Uterus (tissue), 2 donors: ENCODE measurements around the gene S100Z.

Experiments
- CTCF ChIP-seq, 4 experiments: fragments of 200-600 bp in 2 of 4; fragments of 450-650 bp in 2 of 4; sonication (generic) in 2 of 4; IDR thresholded peaks; one replicate each; pipeline ENCODE4 v1.5.1; 2016 to 2019; ENCODE audit warnings: antibody characterized with exemption in 4 of 4, mild to moderate bottlenecking in 2 of 4, moderate library complexity in 1 of 4
- POLR2A ChIP-seq, 2 donors: fragments of 450-650 bp; IDR thresholded peaks; one replicate each; pipeline ENCODE4 v1.6.1; 2016; ENCODE audit warnings: antibody characterized with exemption in 2 of 2, mild to moderate bottlenecking in 1 of 2, moderate library complexity in 1 of 2

GRCh38 chr5:76874088-76874581 is 24.3 kb downstream of the S100Z start:
- TF ChIP-seq CTCF (IDR thresholded peaks at IDR 0.05), result no peak
- TF ChIP-seq POLR2A (IDR thresholded peaks at IDR 0.05), result no peak
